IMR-90 (cell line): ENCODE measurements around the gene IFITM10. TPM values are rescaled to one million over a fixed set of nuclear protein-coding genes. Genes with fewer than 3 reads are reported as not detected.

Experiments
- ATAC-seq: fragments of 200-7000 bp; cut with Tn5 transposase; 2 replicates; pipeline ENCODE4 v1.9.1; 2020; ENCODE audit warnings: low read depth, mild to moderate bottlenecking, moderate library complexity
- BruUV-seq: library from RNA; stranded (reverse); fragments of 400-500 nt; replicated peaks from 2 replicates; lab custom pipeline; 2021; lab: Mats Ljungman, UMichigan
- CTCF ChIA-PET: fragments of 300-600 bp; formaldehyde crosslinking; extraction: SDS; loops from one replicate; lab custom pipeline; 2021; ENCODE audit warnings: antibody characterized with exemption; lab: Yijun Ruan, JAX
- POLR2A ChIA-PET: fragments of 300-600 bp; sonication (Branson Sonifier 250); formaldehyde crosslinking; loops from one replicate; lab custom pipeline; 2022; ENCODE audit warnings: antibody characterized with exemption; ENCODE audit not compliant: unreplicated experiment; lab: Charles Lee
- DNase-seq: peaks from one replicate; pipeline ENCODE4 v3.0.0; 2013
- H2AFZ ChIP-seq: replicated peaks from 2 replicates; pipeline ENCODE3; 2013; ENCODE audit warnings: low read length, mild to moderate bottlenecking; ENCODE audit not compliant: poor library complexity
- H2AK5ac ChIP-seq: 2 replicates; pipeline ENCODE4 v1.6.1; 2013; ENCODE audit warnings: low read depth, low read length, inconsistent platforms
- H2AK9ac ChIP-seq: replicated peaks from 2 replicates; pipeline ENCODE3; 2013; ENCODE audit warnings: mild to moderate bottlenecking, low read depth, low read length, moderate library complexity; ENCODE audit not compliant: poor library complexity
- H2BK120ac ChIP-seq: 2 replicates; pipeline ENCODE4 v1.6.1; 2013; ENCODE audit warnings: low read depth, low read length, inconsistent platforms
- H2BK15ac ChIP-seq: 3 replicates; pipeline ENCODE4 v1.6.1; 2013; ENCODE audit warnings: low read depth, low read length, inconsistent platforms
- H2BK20ac ChIP-seq: 2 replicates; pipeline ENCODE4 v1.6.1; 2013; ENCODE audit warnings: low read depth, mild to moderate bottlenecking, inconsistent platforms, low read length, moderate library complexity
- H2BK5ac ChIP-seq: 2 replicates; pipeline ENCODE4 v1.6.1; 2013; ENCODE audit warnings: mild to moderate bottlenecking, low read depth, low read length, inconsistent platforms; ENCODE audit not compliant: poor library complexity, severe bottlenecking
- H3K14ac ChIP-seq: replicated peaks from 2 replicates; pipeline ENCODE4 v1.6.1; 2013; ENCODE audit warnings: low read depth, low read length, inconsistent platforms
- H3K18ac ChIP-seq: 2 replicates; pipeline ENCODE4 v1.6.1; 2013; ENCODE audit warnings: low read depth, low read length, control low read depth
- H3K23ac ChIP-seq: 2 replicates; pipeline ENCODE4 v1.6.1; 2013; ENCODE audit warnings: low read depth, low read length, inconsistent platforms
- H3K27ac ChIP-seq: 2 replicates; pipeline ENCODE4 v1.5.1; 2013; ENCODE audit warnings: mild to moderate bottlenecking, control low read depth, low read length; ENCODE audit not compliant: insufficient read depth
- H3K27me3 ChIP-seq: 2 replicates; pipeline ENCODE4 v1.6.1; 2013; ENCODE audit warnings: low read length; ENCODE audit not compliant: control insufficient read depth, insufficient read depth
- H3K36me3 ChIP-seq: 2 replicates; pipeline ENCODE4 v1.6.1; 2013; ENCODE audit warnings: low read length, mixed read lengths; ENCODE audit not compliant: control insufficient read depth, insufficient read depth
- H3K4ac ChIP-seq: 2 replicates; pipeline ENCODE4 v1.6.1; 2013; ENCODE audit warnings: low read depth, low read length, inconsistent platforms
- H3K4me1 ChIP-seq: 2 replicates; pipeline ENCODE4 v1.6.1; 2013; ENCODE audit warnings: low read length, mixed read lengths; ENCODE audit not compliant: control insufficient read depth, insufficient read depth
- H3K4me2 ChIP-seq: 2 replicates; pipeline ENCODE4 v1.6.1; 2013; ENCODE audit warnings: low read depth, mild to moderate bottlenecking, control low read depth, low read length, moderate library complexity
- H3K4me3 ChIP-seq: 2 replicates; pipeline ENCODE4 v1.5.1; 2013; ENCODE audit warnings: low read depth, mild to moderate bottlenecking, control low read depth, low read length, moderate library complexity; ENCODE audit not compliant: insufficient read depth
- H3K56ac ChIP-seq: 2 replicates; pipeline ENCODE4 v1.6.1; 2013; ENCODE audit warnings: low read length, inconsistent platforms; ENCODE audit not compliant: insufficient read depth; ENCODE audit errors: extremely low read depth
- H3K79me1 ChIP-seq, 2 experiments: 2 replicates each; pipeline ENCODE4 v1.6.1; 2013; ENCODE audit warnings: low read length in 2 of 2, inconsistent platforms in 1 of 2, low read depth in 1 of 2
- H3K9ac ChIP-seq: 2 replicates; pipeline ENCODE4 v1.6.1; 2013; ENCODE audit warnings: low read depth, low read length, control low read depth
- H3K9me1 ChIP-seq: 2 replicates; pipeline ENCODE4 v1.6.1; 2013; ENCODE audit warnings: low read length, inconsistent platforms; ENCODE audit not compliant: insufficient read depth
- H3K9me3 ChIP-seq: 2 replicates; pipeline ENCODE4 v1.6.1; 2013; ENCODE audit warnings: low read length; ENCODE audit not compliant: control insufficient read depth, insufficient read depth
- H4K20me1 ChIP-seq: 2 replicates; pipeline ENCODE4 v1.6.1; 2013; ENCODE audit warnings: low read length, inconsistent platforms; ENCODE audit not compliant: insufficient read depth
- H4K5ac ChIP-seq: 2 replicates; pipeline ENCODE4 v1.6.1; 2013; ENCODE audit warnings: mild to moderate bottlenecking, low read depth, low read length, control low read depth
- H4K8ac ChIP-seq, 2 experiments: 2 replicates each; pipeline ENCODE4 v1.6.1; 2013; ENCODE audit warnings: low read depth in 2 of 2, low read length in 2 of 2, control low read depth in 1 of 2, inconsistent platforms in 1 of 2
- H4K91ac ChIP-seq: 2 replicates; pipeline ENCODE4 v1.6.1; 2013; ENCODE audit warnings: low read depth, low read length, inconsistent platforms; ENCODE audit not compliant: insufficient read depth
- CHD1 ChIP-seq: IDR thresholded peaks from 2 replicates; pipeline ENCODE4 v1.6.1; 2012; ENCODE audit warnings: low read depth, low read length, improper control_type of control experiment
- MAFK ChIP-seq: IDR thresholded peaks from 2 replicates; pipeline ENCODE4 v1.6.1; 2012; ENCODE audit warnings: low read depth, low read length, improper control_type of control experiment
- MXI1 ChIP-seq: IDR thresholded peaks from 2 replicates; pipeline ENCODE4 v1.6.1; 2012; ENCODE audit warnings: low read depth, mild to moderate bottlenecking, low read length, moderate library complexity, borderline replicate concordance
- NFE2L2 ChIP-seq: fragments of 150-350 bp; IDR thresholded peaks from 2 replicates; pipeline ENCODE4 v1.6.1; 2016; ENCODE audit warnings: low read depth, mild to moderate bottlenecking, low read length
- RAD21 ChIP-seq: IDR thresholded peaks from 2 replicates; pipeline ENCODE4 v1.6.1; 2012; ENCODE audit warnings: low read length, improper control_type of control experiment
- RCOR1 ChIP-seq: IDR thresholded peaks from 2 replicates; pipeline ENCODE4 v1.6.1; 2012; ENCODE audit warnings: mild to moderate bottlenecking, low read length, improper control_type of control experiment; ENCODE audit not compliant: insufficient replicate concordance
- RFX5 ChIP-seq: IDR thresholded peaks from 2 replicates; pipeline ENCODE4 v1.8.0; 2012; ENCODE audit warnings: low read depth, mild to moderate bottlenecking, low read length, moderate library complexity
- WGBS, 2 experiments: methylation state at CpG; one replicate each; pipeline versions ENCODE4 v1.1.5 to v1.1.7; 2013; ENCODE audit warnings: missing lambda C conversion rate in 2 of 2; ENCODE audit not compliant: insufficient read length in 1 of 2; ENCODE audit errors: extremely low coverage in 2 of 2; 5-methylcytosine and 5-hydroxymethylcytosine counted together
- dilution Hi-C: fragments of 300-500 bp; cut with HindIII; formaldehyde crosslinking; loops from one replicate; pipeline ENCODE4 v1.14.3; 2018; ENCODE audit warnings: low sequenced_read_pairs; ENCODE audit not compliant: unreplicated experiment
- in situ Hi-C: fragments of 300-500 bp; cut with MboI; formaldehyde crosslinking; loops from 3 replicates; pipeline ENCODE4 v1.14.3; 2019; ENCODE audit warnings: low sequenced_read_pairs, inconsistent platforms, mixed read lengths
- intact Hi-C: fragments of 100-400 bp; cut with micrococcal nuclease; formaldehyde crosslinking; loops from 2 replicates; pipeline ENCODE4 v1.10.0; 2022
- polyA plus RNA-seq, 3 experiments: library from polyadenylated mRNA; depleted of rRNA; stranded (reverse); fragments of >200 nt; gene quantifications; 2 replicates each; pipeline ENCODE4 v1.2.3, GENCODE V29; 2012; ENCODE audit warnings: low replicate concordance in 1 of 3
- total RNA-seq: library from RNA; depleted of rRNA; stranded (reverse); fragments of >200 nt; gene quantifications from 2 replicates; pipeline ENCODE4 v1.2.3, GENCODE V29; 2012

Gene IFITM10
- total and polyA plus RNA-seq, 2 of the 4 experiments (the other 2 are of a cell fraction) = 0.15 to 0.18 TPM

GRCh38 chr11:1770528-1770927 is 20.1 kb upstream of the IFITM10 start:
- intact Hi-C loops (no loop called here), dilution Hi-C loops (no loop called here), in situ Hi-C loops (no loop called here)
- Histone ChIP-seq H3K27ac (no peak overlapping the region), H2AK9ac (no peak overlapping the region), H2BK20ac (peak overlapping the region; percentile 3; the same call in 1 of the 2 replicates), H4K20me1 (no peaks in the 10 kb centered on the region), H3K79me1 (no peaks in the 10 kb centered on the region), H3K27me3 (no peaks in the 10 kb centered on the region), H2BK120ac (peak overlapping the region; percentile 32; the same call in 1 of the 2 replicates), H2AK5ac (peak overlapping the region; percentile 59; the same call in 1 of the 2 replicates), H3K9me1 (peaks cover 8% of the 10 kb centered on the region), H4K91ac (peak overlapping the region; percentile 36; the same call in 1 of the 2 replicates), H3K4me3 (no peak overlapping the region), H3K4me1 (peaks cover 14% of the 10 kb centered on the region), H2BK15ac (peak overlapping the region; percentile 92; the same call in 2 of the 3 replicates), H3K4ac (0 out of 2 replicates have a peak overlapping the region, but pooled peaks have one; percentile 15), H3K4me2 (no peak overlapping the region), H2AFZ (no peak overlapping the region), H3K56ac (no peak overlapping the region), H3K36me3 (no peaks in the 10 kb centered on the region), H3K23ac (no peak overlapping the region), H3K9ac (no peak overlapping the region), H3K14ac (0 out of 2 replicates have a peak overlapping the region, but pooled peaks have one; percentile 25), H4K5ac (no peak overlapping the region), H2BK5ac (no peak overlapping the region), H4K8ac (no peak overlapping the region), H3K9me3 (peaks cover 4% of the 10 kb centered on the region), H3K18ac (no peak overlapping the region)
- POLR2A ChIA-PET = no interaction called here
- CTCF ChIA-PET = no interaction called here
- no TSS peak for BruUV-seq
- no peak for DNase-seq
- no peak for TF ChIP-seq RFX5
- no peak for TF ChIP-seq RAD21
- no peak for TF ChIP-seq MAFK
- no peak for TF ChIP-seq RCOR1
- no peak for TF ChIP-seq NFE2L2
- TF ChIP-seq MXI1 = no peak
- TF ChIP-seq CHD1 = no peak
- ATAC-seq = no peak
- no CpG with 5 or more reads among the region's 5 CpGs for WGBS, 2 experiments
